ENCODE results near the gene GIMAP5.

Gene GIMAP5

DNA sequence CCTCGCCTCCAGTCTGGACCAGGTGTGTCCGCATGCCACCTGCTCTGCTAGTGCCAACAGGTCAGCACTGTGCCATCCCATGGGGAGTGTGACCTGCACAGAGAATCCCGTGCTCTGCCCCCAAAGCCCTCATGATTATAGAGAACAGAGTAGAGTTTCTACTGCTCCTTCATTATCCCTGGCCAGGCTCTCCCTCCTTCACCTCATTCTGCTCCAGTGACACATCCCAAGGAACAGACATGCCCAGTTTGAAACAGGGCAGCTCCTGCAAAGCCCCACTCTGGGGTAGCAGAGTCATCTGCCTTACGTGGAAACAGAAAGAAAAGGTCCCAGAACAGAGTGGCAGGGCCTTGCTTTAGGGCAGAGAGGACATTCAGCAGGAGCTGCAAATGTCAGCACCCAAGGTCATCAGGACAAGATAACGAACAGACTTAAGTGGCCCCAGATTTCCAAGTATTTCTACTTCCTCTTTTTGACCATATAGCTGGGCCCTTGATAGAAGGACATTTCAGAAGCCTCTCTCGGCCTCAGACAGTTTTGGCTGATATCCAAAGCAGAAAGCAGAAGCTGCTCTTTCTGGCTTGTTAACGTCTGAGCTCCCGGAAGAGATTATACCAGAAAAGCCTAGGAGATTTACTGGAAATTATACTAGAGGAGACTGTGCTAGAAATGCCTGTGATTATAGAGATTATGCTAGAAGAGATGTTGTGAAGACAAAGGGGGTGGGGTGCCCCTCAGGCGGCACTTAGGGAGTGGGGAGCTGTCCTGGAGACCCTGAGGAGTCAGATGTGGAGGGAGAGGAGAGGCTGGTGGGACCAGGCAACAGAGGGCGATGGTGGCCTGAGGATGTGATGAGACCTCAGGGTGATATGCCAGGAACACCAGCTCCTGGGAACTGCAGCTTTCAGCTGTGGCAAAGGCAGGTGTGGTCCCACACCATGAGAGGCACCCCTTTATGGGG is 50.4 kb downstream of the GIMAP5 start:
- no peak overlapping the region for H3K4me3 Mint-ChIP-seq
- no peaks in the 10 kb centered on the region for H3K9me3 Mint-ChIP-seq
- H3K27ac Mint-ChIP-seq, result peak overlapping the region; percentile 12
- DNase-seq, result no peak
- TF ChIP-seq, protein P1, sequence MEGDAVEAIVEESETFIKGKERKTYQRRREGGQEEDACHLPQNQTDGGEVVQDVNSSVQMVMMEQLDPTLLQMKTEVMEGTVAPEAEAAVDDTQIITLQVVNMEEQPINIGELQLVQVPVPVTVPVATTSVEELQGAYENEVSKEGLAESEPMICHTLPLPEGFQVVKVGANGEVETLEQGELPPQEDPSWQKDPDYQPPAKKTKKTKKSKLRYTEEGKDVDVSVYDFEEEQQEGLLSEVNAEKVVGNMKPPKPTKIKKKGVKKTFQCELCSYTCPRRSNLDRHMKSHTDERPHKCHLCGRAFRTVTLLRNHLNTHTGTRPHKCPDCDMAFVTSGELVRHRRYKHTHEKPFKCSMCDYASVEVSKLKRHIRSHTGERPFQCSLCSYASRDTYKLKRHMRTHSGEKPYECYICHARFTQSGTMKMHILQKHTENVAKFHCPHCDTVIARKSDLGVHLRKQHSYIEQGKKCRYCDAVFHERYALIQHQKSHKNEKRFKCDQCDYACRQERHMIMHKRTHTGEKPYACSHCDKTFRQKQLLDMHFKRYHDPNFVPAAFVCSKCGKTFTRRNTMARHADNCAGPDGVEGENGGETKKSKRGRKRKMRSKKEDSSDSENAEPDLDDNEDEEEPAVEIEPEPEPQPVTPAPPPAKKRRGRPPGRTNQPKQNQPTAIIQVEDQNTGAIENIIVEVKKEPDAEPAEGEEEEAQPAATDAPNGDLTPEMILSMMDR (IDR thresholded peaks at IDR 0.05), result no peak
- no peaks in the 10 kb centered on the region for H3K36me3 Mint-ChIP-seq (ENCODE audit: low read depth)
- H3K4me1 Mint-ChIP-seq, result peaks cover 38% of the 10 kb centered on the region
- peaks cover 15% of the 10 kb centered on the region for H3K27me3 Mint-ChIP-seq (ENCODE audit: low read depth, poor library complexity)

DNA sequence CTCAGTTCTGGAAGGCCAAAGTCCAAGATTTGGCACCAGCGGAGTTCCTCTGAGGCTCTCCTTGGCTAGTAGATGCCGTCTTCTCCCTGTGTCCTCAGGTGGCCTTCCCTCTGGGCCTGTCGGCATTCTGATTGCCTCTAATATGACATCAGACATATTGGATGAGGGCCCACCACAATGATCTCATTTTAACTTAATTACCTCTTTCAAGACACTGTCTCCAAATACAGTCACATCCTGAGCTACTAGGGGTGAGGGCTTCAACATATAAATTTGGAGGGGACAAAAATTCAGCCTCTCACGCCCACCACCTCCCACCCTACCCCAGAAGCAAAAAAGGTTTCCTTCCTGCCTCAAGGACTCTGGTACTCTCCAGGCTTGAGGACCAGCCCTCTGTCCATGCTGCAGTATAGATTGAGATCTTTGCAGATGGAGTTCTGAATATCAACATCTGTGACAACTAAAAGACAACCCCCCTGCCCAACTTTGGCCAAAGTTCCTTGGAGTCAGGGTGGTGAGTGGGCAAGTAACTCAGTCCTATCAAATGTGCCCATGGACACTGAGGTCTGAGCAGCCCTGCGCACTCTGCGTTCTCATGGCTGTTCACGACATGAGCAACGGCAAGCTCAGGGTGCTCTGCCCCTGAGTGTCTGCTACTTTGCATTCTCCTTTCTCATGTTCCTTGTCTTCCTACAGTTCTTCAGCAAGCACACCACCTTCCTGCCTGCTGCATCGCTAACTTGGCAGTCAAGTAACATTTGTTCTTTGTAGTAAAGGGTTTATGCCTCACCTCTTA is 51.5 kb downstream of the GIMAP5 start:
- DNase-seq, result no peak
- Mint-ChIP-seq H3K27me3 (ENCODE audit: low read depth, poor library complexity) (peaks cover 15% of the 10 kb centered on the region), H3K9me3 (no peaks in the 10 kb centered on the region), H3K36me3 (ENCODE audit: low read depth) (no peaks in the 10 kb centered on the region), H3K4me3 (no peak overlapping the region), H3K27ac (no peak overlapping the region), H3K4me1 (peaks cover 38% of the 10 kb centered on the region)
- TF ChIP-seq, protein P1 (IDR thresholded peaks at IDR 0.05), result no peak

DNA sequence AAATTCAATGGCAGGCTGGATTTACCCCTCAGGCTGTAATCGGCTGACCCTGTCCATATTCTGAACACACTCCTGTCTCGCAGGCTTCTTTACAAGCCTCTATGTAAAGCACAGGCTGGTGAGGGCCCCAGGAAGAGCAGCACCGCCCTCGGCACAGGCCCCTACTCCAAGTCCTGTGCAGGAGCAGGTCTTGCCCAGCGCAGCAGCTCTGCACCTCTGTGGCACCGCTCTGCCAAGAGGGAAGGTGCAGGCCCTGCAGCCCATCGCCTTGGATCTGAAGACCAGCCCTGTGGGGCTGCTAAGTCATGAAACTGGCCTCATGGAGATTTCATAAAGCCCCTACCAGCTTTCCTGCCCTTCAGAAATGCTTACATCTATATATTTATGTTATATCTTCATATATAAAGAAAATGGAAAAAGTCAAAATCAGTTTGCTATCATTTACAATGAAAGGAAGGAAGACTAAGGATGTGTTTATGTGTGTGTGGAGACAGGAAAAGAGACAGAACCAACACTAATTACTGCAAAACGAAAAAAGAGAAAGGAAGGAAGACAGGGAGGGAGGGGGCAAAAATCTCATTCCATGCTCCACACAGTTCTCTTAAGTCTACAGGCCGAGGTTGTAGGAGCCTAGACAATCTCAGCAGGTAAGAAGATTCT is 53.3 kb downstream of the GIMAP5 start:
- TF ChIP-seq, protein P1 (IDR thresholded peaks at IDR 0.05), result no peak
- Mint-ChIP-seq H3K27me3 (ENCODE audit: low read depth, poor library complexity) (peaks cover 13% of the 10 kb centered on the region), H3K27ac (no peak overlapping the region), H3K4me3 (no peak overlapping the region), H3K36me3 (ENCODE audit: low read depth) (no peaks in the 10 kb centered on the region), H3K4me1 (peaks cover 20% of the 10 kb centered on the region), H3K9me3 (no peaks in the 10 kb centered on the region)
- DNase-seq, result no peak

DNA sequence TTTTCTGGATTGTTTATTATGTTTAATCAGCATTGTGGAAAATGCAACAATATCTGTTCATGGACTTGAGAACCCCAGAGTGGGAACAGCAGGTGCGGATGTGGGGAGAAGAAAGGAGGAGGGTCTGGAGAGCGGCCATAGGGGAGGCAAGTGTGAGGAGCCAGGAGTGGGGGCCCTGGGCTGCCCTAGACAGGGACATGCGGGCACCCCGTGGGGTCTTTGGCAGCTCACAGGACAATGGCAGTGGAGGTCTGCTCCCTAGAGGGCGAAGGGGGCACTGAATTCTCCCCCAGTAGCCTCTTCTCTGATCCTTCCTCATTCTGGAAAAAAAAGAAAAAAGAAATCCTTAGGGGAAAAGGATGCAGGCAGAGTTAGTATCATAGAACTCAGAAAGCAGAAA is 54.1 kb downstream of the GIMAP5 start:
- Mint-ChIP-seq H3K4me3 (no peak overlapping the region), H3K27ac (no peak overlapping the region), H3K9me3 (no peaks in the 10 kb centered on the region), H3K36me3 (ENCODE audit: low read depth) (no peaks in the 10 kb centered on the region), H3K4me1 (peaks cover 13% of the 10 kb centered on the region), H3K27me3 (ENCODE audit: low read depth, poor library complexity) (peaks cover 10% of the 10 kb centered on the region)
- DNase-seq, result no peak
- TF ChIP-seq, protein P1 (IDR thresholded peaks at IDR 0.05), result no peak

DNA sequence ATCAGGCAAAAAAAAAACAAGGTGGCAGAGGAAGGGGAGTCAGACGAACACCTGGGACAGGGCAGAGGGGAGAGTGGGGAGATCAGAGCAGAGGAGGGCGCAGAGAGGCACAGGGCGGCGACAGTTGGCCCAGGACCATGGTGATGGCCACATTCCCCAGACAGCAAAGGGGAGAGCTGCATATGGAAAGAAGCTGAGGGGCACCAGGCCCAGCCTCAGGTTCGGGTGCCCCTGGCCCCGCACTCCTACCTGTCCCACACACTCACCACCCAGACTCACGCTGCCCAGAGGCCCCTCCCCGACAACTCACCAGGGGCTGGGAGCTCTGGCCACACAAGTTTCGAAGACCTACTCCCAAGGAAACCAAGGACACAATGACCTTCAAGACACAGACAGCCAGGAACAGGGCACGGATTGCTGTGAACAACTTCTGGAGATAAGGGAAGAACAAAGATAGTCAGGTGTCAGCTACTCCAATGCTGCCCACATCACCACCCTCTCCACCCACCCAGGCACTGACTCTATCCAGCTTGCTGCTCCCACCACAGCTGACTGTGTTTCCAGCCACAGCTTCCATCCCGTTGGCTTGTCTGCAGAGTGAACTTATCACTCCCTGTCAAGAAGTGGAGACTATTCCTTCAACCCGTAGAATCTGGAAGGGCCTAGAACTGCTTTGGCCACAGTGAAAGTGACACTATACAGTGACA is 54.7 kb downstream of the GIMAP5 start:
- H3K9me3 Mint-ChIP-seq, result peaks cover 1% of the 10 kb centered on the region
- peaks cover 13% of the 10 kb centered on the region for H3K4me1 Mint-ChIP-seq
- no peaks in the 10 kb centered on the region for H3K36me3 Mint-ChIP-seq (ENCODE audit: low read depth)
- no peak for DNase-seq
- no peak overlapping the region for H3K4me3 Mint-ChIP-seq
- TF ChIP-seq, protein P1 (IDR thresholded peaks at IDR 0.05), result no peak
- H3K27ac Mint-ChIP-seq, result no peak overlapping the region
- H3K27me3 Mint-ChIP-seq (ENCODE audit: low read depth, poor library complexity), result peaks cover 11% of the 10 kb centered on the region

All from nephron progenitor cell (in vitro differentiated cells).